ENCODE measurements around the gene MAN1B1.

DNA sequence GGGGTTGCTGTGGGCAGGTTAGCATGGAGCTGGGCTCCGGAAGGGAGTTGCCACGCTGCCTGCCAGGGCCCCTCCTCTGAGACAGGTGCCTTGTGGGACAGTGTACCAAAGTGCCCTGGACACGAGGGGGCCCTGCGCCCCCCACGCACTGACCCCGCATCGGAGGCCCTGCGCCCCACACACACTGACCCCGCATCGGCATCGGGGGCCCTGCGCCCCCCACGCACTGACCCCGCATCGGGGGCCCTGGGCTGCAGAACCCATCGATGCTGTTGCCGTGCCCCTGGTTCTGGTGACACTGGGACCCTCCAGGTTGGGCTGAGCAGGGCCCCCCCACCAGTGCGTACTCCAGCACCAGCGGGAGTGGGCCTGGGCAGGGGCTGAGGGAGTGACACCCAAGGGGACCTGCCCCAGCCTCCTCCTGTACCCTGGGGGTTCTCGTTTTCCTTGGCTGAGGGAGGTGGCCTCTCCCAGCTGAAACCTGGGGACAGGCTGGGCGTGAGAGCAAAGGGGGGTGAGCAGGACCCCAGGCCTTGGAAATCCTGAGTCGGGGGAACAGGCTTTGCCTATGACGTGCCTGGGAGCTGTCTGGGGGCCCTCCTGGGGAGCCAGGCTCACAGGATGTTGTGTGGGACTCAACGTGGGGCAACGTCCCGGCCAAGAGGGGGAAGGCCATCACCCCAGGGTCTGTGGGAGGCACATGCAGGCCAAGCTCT is 23.3 kb upstream of the MAN1B1 start:
- TF ChIP-seq, protein P1, sequence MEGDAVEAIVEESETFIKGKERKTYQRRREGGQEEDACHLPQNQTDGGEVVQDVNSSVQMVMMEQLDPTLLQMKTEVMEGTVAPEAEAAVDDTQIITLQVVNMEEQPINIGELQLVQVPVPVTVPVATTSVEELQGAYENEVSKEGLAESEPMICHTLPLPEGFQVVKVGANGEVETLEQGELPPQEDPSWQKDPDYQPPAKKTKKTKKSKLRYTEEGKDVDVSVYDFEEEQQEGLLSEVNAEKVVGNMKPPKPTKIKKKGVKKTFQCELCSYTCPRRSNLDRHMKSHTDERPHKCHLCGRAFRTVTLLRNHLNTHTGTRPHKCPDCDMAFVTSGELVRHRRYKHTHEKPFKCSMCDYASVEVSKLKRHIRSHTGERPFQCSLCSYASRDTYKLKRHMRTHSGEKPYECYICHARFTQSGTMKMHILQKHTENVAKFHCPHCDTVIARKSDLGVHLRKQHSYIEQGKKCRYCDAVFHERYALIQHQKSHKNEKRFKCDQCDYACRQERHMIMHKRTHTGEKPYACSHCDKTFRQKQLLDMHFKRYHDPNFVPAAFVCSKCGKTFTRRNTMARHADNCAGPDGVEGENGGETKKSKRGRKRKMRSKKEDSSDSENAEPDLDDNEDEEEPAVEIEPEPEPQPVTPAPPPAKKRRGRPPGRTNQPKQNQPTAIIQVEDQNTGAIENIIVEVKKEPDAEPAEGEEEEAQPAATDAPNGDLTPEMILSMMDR (IDR thresholded peaks at IDR 0.05): no peak
- no peak for TF ChIP-seq POLR2A (IDR thresholded peaks at IDR 0.05)

Measured in lower leg skin (tissue), 3 donors.